ENCODE results near the gene RMP24.
A peak's percentile ranks its signal among the peaks of the same experiment; 100 is the strongest.

The RMP24 gene

DNA sequence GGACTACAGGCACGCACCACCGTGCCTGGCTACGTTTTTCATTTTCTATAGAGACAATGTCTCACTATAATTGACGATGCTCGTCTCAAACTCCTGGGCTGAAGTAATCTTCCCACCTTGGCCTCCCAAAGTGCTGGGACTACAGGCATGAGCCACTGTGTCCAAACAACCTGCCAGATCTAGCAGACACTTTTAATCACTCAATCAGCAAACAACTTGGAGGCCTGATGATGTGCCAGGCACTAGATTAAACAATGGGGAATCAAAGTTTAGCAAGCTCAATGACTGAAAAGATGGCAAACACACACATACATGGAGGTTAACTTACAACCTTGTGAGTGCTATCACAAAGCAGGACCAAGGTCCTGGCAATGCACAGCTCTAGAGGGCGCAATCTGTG is 29.8 kb upstream of the RMP24 start:
- DNase-seq (ENCODE audit: low read depth), result no peak
- H3K4me3 ChIP-seq (ENCODE audit: low read length), result no peak overlapping the region
- TF ChIP-seq, protein P1, sequence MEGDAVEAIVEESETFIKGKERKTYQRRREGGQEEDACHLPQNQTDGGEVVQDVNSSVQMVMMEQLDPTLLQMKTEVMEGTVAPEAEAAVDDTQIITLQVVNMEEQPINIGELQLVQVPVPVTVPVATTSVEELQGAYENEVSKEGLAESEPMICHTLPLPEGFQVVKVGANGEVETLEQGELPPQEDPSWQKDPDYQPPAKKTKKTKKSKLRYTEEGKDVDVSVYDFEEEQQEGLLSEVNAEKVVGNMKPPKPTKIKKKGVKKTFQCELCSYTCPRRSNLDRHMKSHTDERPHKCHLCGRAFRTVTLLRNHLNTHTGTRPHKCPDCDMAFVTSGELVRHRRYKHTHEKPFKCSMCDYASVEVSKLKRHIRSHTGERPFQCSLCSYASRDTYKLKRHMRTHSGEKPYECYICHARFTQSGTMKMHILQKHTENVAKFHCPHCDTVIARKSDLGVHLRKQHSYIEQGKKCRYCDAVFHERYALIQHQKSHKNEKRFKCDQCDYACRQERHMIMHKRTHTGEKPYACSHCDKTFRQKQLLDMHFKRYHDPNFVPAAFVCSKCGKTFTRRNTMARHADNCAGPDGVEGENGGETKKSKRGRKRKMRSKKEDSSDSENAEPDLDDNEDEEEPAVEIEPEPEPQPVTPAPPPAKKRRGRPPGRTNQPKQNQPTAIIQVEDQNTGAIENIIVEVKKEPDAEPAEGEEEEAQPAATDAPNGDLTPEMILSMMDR (IDR thresholded peaks at IDR 0.05; ENCODE audit: insufficient read depth, low read depth, low read length, missing control alignments), result no peak

DNA sequence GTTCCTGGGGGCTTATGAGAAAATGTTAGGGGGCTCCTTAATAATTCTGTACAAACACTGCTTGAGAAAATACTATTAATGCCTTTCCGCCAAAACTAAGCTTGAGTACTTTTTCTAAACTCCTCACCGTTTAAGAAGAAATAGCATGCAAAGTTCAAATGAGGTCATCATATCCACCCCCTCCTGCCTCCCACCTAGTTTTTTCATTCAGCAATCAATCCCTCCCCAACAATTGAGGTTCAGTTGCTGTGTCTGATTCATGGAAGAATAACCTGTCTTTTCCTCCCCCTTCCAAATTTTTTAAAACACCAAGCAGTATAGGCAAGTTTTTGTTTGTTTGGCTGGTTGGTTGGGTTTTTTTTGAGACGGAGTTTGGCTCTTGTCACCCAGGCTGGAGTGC is 24.4 kb upstream of the RMP24 start:
- no peak for DNase-seq (ENCODE audit: low read depth)
- no peak overlapping the region for H3K4me3 ChIP-seq (ENCODE audit: low read length)
- TF ChIP-seq, protein P1 (IDR thresholded peaks at IDR 0.05; ENCODE audit: insufficient read depth, low read depth, low read length, missing control alignments), result no peak

- peak; percentile 25 for DNase-seq (ENCODE audit: low read depth)
- no peak overlapping the region for H3K4me3 ChIP-seq (ENCODE audit: low read length)
- TF ChIP-seq, protein P1 (IDR thresholded peaks at IDR 0.05; ENCODE audit: insufficient read depth, low read depth, low read length, missing control alignments), result no peak
Observed at GRCh38 chr18:35949090-35949489, 23.4 kb upstream of the RMP24 start.

GRCh38 chr18:35949903-35950627 is 22.4 kb upstream of the RMP24 start:
- H3K4me3 ChIP-seq (ENCODE audit: low read length), result peak overlapping the region; percentile 65
- TF ChIP-seq, protein P1 (IDR thresholded peaks at IDR 0.05; ENCODE audit: insufficient read depth, low read depth, low read length, missing control alignments), result peak; percentile 91
- peak; percentile 75 for DNase-seq (ENCODE audit: low read depth)

DNA sequence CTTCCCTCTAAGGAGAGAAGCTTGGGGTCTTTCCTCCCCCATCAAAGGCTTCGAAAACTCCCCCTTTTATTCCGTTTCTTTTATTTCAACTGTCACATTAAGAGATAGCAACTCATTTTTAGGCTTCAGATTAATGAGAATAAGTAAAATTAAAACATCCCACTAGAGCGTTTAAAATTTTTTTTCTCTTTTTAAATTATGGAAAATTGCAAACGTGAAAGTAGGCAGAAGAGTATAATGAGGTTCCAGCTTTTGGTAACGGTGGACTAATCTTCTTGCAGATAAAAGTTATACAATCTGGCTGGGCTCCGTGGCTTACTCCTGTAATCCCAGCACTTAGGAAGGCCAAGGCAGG is 21.9 kb upstream of the RMP24 start:
- DNase-seq (ENCODE audit: low read depth), result no peak
- H3K4me3 ChIP-seq (ENCODE audit: low read length), result peak overlapping the region; percentile 65
- TF ChIP-seq, protein P1 (IDR thresholded peaks at IDR 0.05; ENCODE audit: insufficient read depth, low read depth, low read length, missing control alignments), result no peak

DNA sequence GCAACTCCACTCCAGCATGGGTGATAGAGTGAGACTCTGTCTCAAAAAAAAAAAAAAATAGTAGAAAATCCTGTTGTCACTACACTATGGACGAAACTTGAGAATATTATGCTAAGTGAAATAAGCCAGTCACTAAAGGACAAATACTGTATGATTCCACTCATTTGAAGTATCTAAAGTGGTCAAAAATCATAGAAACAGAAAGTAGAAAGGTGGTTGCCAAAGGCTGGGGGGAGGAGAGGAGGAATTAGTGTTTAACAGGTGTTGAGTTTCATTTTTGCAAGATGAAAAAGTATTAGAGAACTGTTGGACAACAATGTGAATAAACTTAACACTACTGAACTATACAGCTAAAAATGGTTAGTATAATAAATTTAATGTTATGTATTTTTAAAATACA is 18.8 kb upstream of the RMP24 start:
- TF ChIP-seq, protein P1 (IDR thresholded peaks at IDR 0.05; ENCODE audit: insufficient read depth, low read depth, low read length, missing control alignments), result no peak
- DNase-seq (ENCODE audit: low read depth), result no peak
- no peak overlapping the region for H3K4me3 ChIP-seq (ENCODE audit: low read length)

DNA sequence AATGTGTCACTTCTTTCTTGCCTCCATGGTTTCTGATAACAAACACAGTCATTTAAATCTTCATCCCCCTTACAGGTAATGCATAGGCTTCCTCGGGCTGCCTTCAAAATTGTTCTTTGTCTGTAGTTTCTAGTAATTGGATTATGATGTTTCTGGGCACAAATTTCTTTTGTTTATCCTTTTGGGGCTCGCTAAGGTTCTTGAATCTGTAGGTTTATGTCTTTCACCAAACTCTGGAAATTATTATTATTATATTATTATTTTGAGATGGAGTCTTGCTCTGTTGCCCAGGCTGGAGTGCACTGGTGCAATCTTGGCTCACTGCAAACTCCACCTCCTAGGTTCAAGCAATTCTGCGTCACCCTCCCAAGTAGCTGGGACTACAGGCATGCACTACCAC is 16.3 kb upstream of the RMP24 start:
- TF ChIP-seq, protein P1 (IDR thresholded peaks at IDR 0.05; ENCODE audit: insufficient read depth, low read depth, low read length, missing control alignments), result no peak
- H3K4me3 ChIP-seq (ENCODE audit: low read length), result no peak overlapping the region
- no peak for DNase-seq (ENCODE audit: low read depth)
